ENCODE results near the gene ANTXR1. TPM values are rescaled to one million over a fixed set of nuclear protein-coding genes. Genes with fewer than 3 reads are reported as not detected.

Gene ANTXR1
- total and polyA plus RNA-seq, 9 of the 15 experiments (the other 6 are each of a cell fraction or from before 2014, with no cell fraction given), result 0.07 to 1.00 (median 0.54) TPM

- TF ChIP-seq HLTF (IDR thresholded peaks at IDR 0.05), result no peak
- TF ChIP-seq CHD1 (IDR thresholded peaks at IDR 0.05; ENCODE audit: low read length), result no peak
- TF ChIP-seq BMI1 (IDR thresholded peaks at IDR 0.05; ENCODE audit: low read length), result no peak
- no peak for TF ChIP-seq ZNF3 (CRISPR knock-in tag; IDR thresholded peaks at IDR 0.05)
- no peak for TF ChIP-seq FOXK1 (CRISPR knock-in tag; IDR thresholded peaks at IDR 0.05; ENCODE audit: borderline replicate concordance)
- no peak for TF ChIP-seq ZNF551 (CRISPR knock-in tag; IDR thresholded peaks at IDR 0.05)
- TF ChIP-seq KLF10 (CRISPR knock-in tag; IDR thresholded peaks at IDR 0.05), result no peak
- no peak for TF ChIP-seq ZNF589 (CRISPR knock-in tag; IDR thresholded peaks at IDR 0.05; ENCODE audit: low read depth)
- no peak for TF ChIP-seq PHF21A (IDR thresholded peaks at IDR 0.05; ENCODE audit: borderline replicate concordance, low read depth)
- no peak for TF ChIP-seq ZNF347 (CRISPR knock-in tag; IDR thresholded peaks at IDR 0.05; ENCODE audit: low read depth)
- TF ChIP-seq TCF3 (CRISPR knock-in tag; IDR thresholded peaks at IDR 0.05), result no peak
- no peak for TF ChIP-seq TARDBP (IDR thresholded peaks at IDR 0.05)
- TF ChIP-seq ZNF311 (CRISPR knock-in tag; IDR thresholded peaks at IDR 0.05), result no peak
- WGBS (ENCODE audit: insufficient coverage, low coverage, missing lambda C conversion rate), result 8% methylated on average over 8 of the region's 8 CpGs
- Histone ChIP-seq H3K9me1 (ENCODE audit: control insufficient read depth, insufficient read depth, low read length) (no peaks in the 10 kb centered on the region), H3K27me3 (ENCODE audit: control insufficient read depth in 2 of 2, insufficient read depth in 2 of 2, low read length in 2 of 2) (peaks cover 13 to 43% of the 10 kb centered on the region in 2 experiments), H3K4me3 (no peak overlapping the region), H3K4me2 (ENCODE audit: insufficient read depth, low read length) (no peak overlapping the region), H3K9me3 (replicated peaks; ENCODE audit: control insufficient read depth, insufficient read depth, low read depth, low read length) (no peaks in the 10 kb centered on the region), H3K36me3 (ENCODE audit: control insufficient read depth, insufficient read depth, low read length) (no peaks in the 10 kb centered on the region), H3K9ac (ENCODE audit: insufficient read depth in 1 of 2, low read depth in 2 of 2, low read length in 2 of 2) (no peak overlapping the region), H3K27ac (ENCODE audit: extremely low read depth, low read depth, low read length) (no peak overlapping the region), H4K20me1 (replicated peaks; ENCODE audit: control insufficient read depth, insufficient read depth, low read length) (no peaks in the 10 kb centered on the region), H3K79me2 (ENCODE audit: control insufficient read depth, insufficient read depth, low read length) (no peaks in the 10 kb centered on the region), H3K4me1 (replicated peaks in 1 of 2; ENCODE audit: control insufficient read depth in 2 of 2, insufficient read depth in 2 of 2, low read length in 2 of 2) (no peaks in the 10 kb centered on the region; a peak in 1 of 5 replicates), H2AFZ (ENCODE audit: low read depth, low read length) (no peak overlapping the region)
- BruUV-seq (replicated peaks), result no TSS peak
- no peak for DNase-seq (ENCODE audit: extremely low read depth in 1 of 4, low spot score in 3 of 4)
- in situ Hi-C loops (cut with MboI), result no loop called here
- ChIA-PET POLR2A (interaction anchor here (0.9 to 1.1 kb wide), 4 partner anchors 9 to 22 kb away, joined by 3 to 4 read pairs (median 3); no protein-coding TSS in a partner anchor), CTCF (ENCODE audit: low intra/inter-chr PET ratio) (interaction anchor here (0.7 kb wide), 1 partner anchor 139 kb away, joined by 3 read pairs; no protein-coding TSS in a partner anchor)
- ATAC-seq, result no peak
- FAIRE-seq, result no peak
- intact Hi-C loops (cut with micrococcal nuclease), result no loop called here
These were observed 151.2 kb downstream of the ANTXR1 start for GRCh38 chr2:69164061-69164778.
